Measurements from ENCODE around the gene PTPRM.

PTPRM gene

GRCh38 chr18:8279781-8280330, 712.7 kb downstream of the PTPRM start:
- no peak for DNase-seq (ENCODE audit: low read depth in 2 of 2)

GRCh38 chr18:8283891-8284585, 716.9 kb downstream of the PTPRM start:
- no peak for DNase-seq (ENCODE audit: low read depth in 2 of 2)

- DNase-seq (ENCODE audit: low read depth in 2 of 2) = no peak
Measured at GRCh38 chr18:8286303-8286702, 719.2 kb downstream of the PTPRM start.

GRCh38 chr18:8287196-8287885, 720.2 kb downstream of the PTPRM start:
- DNase-seq (ENCODE audit: low read depth in 2 of 2) = no peak

- DNase-seq (ENCODE audit: low read depth in 2 of 2) = no peak
Measured at GRCh38 chr18:8288472-8289195, 721.5 kb downstream of the PTPRM start.

GRCh38 chr18:8290435-8290834, 723.3 kb downstream of the PTPRM start:
- DNase-seq (ENCODE audit: low read depth in 2 of 2) = no peak

- no peak for DNase-seq (ENCODE audit: low read depth in 2 of 2)
Measured at GRCh38 chr18:8290913-8291312, 723.8 kb downstream of the PTPRM start.

DNA sequence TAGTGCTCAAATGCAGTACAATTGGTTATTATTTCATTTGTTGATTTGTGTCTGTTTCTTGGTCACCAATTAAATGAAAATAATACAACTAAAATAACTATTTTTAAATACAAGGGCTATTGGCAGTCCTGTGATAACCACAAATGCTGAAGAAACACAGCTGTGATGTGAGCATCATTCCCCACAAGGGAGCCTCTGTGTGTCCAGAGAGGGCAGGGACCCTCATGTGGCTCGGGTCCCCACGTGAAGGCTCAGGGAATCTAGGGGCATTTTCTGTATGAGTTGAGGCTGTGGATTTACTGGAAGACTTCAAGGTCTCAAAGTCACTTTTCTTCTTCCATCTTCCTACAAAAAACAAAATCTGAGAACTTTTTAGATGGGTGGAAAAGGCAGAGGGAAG, 726.1 kb downstream of the PTPRM start:
- no peak for DNase-seq (ENCODE audit: low read depth in 2 of 2)

- DNase-seq (ENCODE audit: low read depth in 2 of 2) = no peak
Measured at GRCh38 chr18:8296886-8297616, 729.9 kb downstream of the PTPRM start.

DNA sequence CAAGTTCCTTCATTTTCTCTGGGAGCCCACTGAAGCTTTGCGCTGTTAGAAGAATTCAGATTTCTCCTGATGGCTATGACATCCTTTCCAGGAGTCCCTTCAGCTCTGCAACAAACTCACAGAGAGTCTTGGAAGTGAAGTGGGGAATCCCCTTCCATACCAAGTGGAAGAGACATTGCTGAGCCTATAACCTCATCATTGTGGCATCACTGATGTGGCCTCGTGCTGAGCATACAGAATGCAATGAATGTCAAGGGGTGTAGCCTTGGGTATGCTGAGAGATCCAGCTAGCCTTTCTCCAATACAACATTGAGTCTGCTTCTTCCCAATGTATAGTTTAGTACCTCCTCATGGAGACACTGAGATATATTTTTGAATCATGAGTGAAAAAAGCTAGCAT, 731.1 kb downstream of the PTPRM start:
- no peak for DNase-seq (ENCODE audit: low read depth in 2 of 2)

GRCh38 chr18:8299054-8299980, 732.2 kb downstream of the PTPRM start:
- DNase-seq (ENCODE audit: low read depth in 2 of 2) = no peak

GRCh38 chr18:8300751-8301410, 733.8 kb downstream of the PTPRM start:
- no peak for DNase-seq (ENCODE audit: low read depth in 2 of 2)

DNA sequence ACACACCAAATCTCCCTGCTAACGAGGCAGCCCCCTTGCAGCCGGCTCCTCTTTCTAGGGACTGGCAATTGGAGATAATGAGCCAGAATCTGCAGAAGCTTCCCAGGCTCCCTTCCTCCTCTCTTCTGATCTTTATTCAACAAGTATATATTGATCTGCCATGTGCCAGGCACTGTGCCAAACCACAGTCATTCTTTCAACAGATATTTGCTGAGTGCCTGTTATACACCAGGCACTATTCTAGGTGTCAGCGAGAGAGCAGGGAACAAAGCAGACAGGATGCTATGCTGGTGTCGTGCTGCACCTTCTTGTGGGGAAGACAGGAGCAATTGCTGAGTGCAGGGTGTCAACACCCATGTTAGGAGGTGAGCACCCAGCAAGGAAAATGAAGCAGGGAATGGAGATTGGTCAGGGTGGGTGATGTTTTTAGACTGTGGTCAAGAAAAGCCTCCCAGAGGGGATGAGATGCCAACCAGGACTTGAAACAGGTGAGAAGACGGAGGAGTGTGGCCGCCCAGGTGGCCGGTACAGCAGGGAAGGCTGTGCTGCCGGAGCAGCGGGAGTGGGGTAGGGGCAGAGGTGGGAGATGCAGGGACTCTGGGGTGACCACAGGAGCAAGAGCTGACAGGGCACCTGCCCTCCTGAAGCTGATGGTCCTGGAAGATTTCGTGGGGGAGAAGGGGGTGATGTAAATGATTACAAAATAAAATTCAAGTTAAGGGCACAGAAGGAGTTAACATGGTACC, 734.5 kb downstream of the PTPRM start:
- DNase-seq (ENCODE audit: low read depth in 2 of 2) = no peak

DNA sequence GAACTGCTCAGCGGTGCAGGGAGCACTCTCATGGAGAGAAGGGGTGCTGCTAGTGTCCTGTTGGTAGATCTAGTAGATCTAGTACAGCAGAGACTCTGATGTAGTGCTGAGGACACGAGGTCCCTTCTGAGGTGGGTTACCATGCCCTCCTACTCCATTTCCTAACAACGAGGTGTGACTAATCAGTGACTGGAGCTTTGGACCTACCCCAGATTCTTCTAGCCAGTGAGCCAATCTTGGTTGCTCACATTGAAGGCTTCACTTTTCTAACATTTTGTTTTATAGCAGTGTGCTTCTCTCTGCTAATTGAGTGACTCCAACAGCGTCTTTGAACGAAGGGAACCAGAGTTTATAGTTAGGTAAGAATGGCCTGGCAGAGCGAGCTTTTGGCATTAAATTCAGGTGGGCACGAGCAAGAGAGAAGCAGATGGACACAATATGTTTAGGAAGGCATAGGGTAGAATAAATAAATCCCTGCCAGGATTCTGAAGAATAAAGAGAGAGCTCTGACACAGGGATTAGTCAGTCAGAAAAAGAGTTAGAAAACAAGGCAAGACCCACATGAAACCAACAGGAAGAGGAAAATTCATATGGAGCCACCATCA, 736.1 kb downstream of the PTPRM start:
- no peak for DNase-seq (ENCODE audit: low read depth in 2 of 2)

- no peak for DNase-seq (ENCODE audit: low read depth in 2 of 2)
Measured at GRCh38 chr18:8307960-8308359, 740.8 kb downstream of the PTPRM start.

DNA sequence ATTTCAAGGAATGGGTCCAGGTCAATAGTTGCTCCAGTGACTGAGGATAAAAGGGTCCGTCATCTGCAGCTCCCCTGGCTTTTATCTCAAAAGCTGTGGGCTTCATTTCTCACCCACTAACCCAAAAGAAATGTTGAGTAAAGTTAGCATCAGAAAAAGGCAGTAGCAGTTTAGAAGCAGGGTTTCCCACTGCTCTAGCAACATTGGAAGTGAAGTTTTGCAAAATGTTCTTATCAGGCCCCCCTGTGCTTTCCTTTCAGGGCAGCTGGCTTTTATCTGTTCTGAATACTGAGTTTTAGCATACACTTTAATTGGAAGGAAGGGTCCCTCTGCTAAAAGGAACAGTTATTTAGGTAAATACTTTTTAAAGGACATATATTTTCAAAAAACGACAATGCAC, 745.9 kb downstream of the PTPRM start:
- no peak for DNase-seq (ENCODE audit: low read depth in 2 of 2)

GRCh38 chr18:8314124-8314523, 747.0 kb downstream of the PTPRM start:
- DNase-seq (ENCODE audit: low read depth in 2 of 2) = no peak

DNA sequence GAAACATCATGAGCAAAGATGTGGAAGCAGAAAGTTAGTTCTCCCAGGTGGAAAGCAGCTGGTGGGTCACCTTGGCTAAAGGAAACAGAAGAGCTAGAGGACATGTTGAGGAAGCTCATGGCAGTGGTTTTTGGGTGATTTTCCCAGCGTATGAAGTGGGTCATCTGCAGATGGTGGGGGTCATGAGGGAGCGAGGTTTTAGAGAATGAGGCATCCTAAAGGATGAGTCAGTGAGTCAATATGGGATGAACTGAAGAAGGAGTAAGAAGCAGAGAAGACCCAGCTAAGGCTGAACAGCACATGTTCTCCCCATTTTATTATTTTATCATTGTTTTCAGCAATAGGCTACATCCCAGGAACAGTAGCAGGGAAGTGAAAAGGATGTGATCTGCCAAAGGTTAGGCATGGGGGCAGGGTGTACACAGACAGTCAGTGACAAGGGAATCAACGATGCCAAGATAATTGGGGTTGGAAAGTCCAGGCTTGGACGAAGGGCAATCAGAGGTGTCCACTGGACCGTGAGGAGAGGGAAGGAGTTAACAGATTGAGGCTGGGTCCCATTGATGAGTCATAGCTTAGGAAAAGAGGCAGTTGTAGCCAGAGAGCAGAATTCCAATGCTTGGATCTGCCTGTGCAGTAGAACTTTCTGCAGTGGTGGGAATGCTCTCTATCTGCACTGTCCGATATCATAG, 752.8 kb downstream of the PTPRM start:
- no peak for DNase-seq (ENCODE audit: low read depth in 2 of 2)

GRCh38 chr18:8322486-8322885, 755.4 kb downstream of the PTPRM start:
- no peak for DNase-seq (ENCODE audit: low read depth in 2 of 2)
